ENCODE data around the gene GBF1. TPM values are rescaled to one million over a fixed set of nuclear protein-coding genes. Genes with fewer than 3 reads are reported as not detected.
A peak's percentile ranks its signal among the peaks of the same experiment; 100 is the strongest.

Gene GBF1
- polyA plus RNA-seq, 12 donors, result 29.2 to 56.2 (median 50.1) TPM; not detected in 1

DNA sequence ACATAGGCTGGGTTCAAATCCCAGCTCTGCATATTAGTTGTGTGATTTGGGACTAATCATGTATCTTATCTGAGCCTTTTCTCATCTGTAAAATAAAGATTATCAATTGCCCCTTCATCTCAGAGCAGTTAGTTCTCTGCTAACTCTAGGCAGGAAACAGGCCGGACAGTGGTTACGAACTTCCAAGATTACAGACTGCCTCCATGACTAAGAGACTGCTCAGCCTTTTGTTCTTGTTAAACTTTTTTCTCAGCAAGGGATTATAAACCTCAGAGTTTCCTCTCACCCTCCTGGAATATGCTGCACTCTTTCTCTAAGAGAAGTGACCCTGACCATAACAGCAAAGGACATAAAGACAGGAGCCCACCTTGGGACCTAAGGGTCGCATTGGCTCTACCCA, 97.6 kb downstream of the GBF1 start:
- no peak for DNase-seq

DNA sequence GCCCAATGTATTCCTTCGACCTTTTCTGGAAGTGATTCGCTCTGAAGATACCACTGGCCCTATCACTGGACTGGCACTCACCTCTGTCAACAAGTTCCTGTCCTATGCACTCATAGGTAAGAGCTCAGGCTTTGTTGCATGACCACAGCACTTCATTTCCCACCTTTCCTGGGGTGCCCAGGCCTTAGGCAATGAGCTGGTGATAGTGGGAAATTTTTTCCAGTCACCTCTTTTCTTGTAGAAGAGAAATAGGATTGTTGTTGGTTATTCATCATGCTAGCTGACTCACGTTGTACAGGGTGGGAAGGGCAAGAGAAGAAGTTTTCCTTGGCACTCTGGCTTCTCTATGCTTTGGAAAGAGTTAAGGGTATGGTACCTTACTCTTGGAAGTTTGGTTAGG, 98.7 kb downstream of the GBF1 start:
- DNase-seq, result no peak

- DNase-seq, result no peak
Observed at GRCh38 chr10:102347236-102347828, 102.0 kb downstream of the GBF1 start.

GRCh38 chr10:102352066-102352715, 106.9 kb downstream of the GBF1 start:
- peak; percentile 60 for DNase-seq

GRCh38 chr10:102354451-102354850, 109.1 kb downstream of the GBF1 start:
- DNase-seq, result no peak

- no peak for DNase-seq
Observed at GRCh38 chr10:102358712-102359382, 113.5 kb downstream of the GBF1 start.

GRCh38 chr10:102367441-102367840, 122.1 kb downstream of the GBF1 start:
- DNase-seq, result no peak

DNA sequence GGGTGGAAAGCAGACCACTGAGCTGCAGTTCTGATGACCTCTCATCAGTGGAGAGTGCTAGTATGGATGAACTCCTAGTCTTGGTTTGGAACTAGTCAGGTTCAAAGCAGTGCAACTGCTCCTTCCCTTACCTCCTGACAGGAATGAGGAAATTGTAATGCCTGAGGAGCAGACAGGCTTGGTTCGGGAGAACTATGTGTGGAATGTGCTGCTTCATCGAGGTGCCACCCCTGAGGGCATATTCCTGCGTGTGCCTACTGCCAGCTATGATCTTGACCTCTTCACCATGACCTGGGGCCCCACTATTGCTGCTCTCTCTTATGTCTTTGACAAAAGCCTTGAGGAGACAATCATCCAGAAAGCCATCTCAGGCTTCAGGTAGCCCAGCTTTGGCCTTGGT, 122.7 kb downstream of the GBF1 start:
- DNase-seq, result no peak

GRCh38 chr10:102371295-102371694, 126.0 kb downstream of the GBF1 start:
- DNase-seq, result no peak

- no peak for DNase-seq
Observed at GRCh38 chr10:102375250-102375649, 129.9 kb downstream of the GBF1 start.

- DNase-seq, result no peak
Observed at GRCh38 chr10:102375867-102376266, 130.5 kb downstream of the GBF1 start.

GRCh38 chr10:102376901-102377300, 131.6 kb downstream of the GBF1 start:
- no peak for DNase-seq

DNA sequence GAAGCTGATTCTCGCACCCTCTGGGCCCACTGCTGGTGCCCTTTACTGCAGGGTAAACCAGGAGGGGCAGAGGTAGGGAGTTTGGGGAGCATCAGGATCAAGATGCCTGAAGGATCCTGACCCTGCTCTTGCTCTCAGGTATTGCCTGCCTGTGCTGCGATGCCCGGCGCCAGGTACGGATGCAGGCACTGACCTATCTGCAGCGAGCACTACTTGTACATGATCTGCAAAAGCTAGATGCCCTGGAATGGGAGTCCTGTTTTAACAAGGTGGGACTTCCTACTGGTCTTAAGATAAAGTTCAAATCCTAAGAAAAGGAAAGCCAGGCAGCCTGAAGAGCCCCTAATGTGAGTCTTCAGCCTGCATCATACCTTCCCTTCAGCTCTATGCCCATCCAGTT, 134.1 kb downstream of the GBF1 start:
- no peak for DNase-seq

GRCh38 chr10:102381983-102382382, 136.7 kb downstream of the GBF1 start:
- no peak for DNase-seq

- no peak for DNase-seq
Observed at GRCh38 chr10:102382871-102383270, 137.5 kb downstream of the GBF1 start.

DNA sequence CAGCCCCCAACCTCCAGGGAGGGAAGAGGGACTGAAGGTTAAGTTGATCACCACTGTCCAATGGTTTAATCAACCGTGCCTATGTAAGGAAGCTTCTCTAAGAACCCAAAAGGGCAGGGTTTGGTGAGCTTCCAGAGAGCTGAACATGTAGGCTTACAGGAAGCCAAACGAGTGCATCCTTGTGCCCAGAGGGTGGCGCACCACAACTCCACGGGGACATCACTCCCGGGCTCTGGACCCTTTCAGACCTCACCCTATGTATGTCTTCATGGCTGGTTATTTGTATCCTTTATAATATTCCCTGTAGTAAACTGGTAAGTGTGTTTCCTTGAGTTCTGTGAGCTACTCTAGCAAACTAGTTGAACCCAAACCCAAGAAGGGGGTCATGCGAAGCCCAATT, 138.7 kb downstream of the GBF1 start:
- no peak for DNase-seq

DNA sequence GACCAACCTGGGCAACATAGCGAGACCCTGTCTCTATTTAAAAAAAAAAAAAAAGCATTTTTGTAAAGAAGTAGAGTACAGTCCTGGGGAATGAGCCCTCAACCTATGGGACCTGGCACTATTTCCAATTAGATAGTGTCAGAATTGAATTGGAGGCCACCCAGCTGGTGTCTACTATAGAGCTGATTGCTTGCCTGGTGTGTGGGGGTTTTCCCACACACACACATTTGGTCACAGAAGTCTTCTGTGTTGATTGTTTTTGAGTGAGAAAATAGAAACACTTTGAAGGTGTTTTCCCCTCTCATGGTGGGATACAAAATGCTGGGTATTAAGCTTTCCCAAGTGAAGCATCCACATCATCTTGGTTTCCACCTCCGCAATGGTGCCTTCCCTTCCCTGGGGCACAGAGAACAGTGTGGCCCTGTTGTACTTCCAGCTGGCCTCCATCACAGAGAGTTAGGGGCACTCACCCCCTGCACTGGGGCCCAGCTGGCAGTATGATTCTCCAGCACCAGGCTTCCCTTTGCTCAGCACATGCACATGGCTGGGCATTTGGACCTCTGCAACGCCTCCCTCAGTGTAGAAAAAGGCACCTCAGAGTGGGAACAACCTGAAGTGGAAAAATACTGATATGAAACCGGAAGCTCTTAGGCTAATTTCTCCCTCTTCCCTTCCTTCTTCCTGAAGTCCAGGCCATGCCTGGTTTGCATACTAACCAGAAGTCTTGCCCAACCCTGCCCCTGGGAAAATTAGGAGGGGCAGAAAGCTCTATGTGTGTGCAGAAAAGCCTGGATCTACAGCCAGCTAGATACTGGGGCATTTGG, 139.5 kb downstream of the GBF1 start:
- DNase-seq, result no peak

DNA sequence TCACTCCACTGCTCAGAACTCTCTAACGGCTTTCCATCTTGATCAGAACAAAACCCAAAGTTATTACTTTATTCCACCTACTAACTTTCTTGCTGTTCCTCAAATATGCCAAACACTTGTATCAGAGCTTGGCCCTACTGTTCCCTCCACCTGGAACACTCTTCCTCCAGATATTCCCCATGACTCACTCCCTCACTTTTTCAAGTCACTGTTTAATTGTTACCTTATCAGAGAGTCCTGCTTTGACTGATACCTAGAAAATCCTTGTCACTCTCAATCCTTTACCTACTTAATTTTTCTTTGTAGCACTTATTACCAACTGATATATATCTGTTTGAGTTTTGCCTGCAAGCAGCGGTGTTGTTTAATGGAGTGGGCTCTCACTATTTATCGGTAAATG, 144.6 kb downstream of the GBF1 start:
- DNase-seq, result no peak

DNA sequence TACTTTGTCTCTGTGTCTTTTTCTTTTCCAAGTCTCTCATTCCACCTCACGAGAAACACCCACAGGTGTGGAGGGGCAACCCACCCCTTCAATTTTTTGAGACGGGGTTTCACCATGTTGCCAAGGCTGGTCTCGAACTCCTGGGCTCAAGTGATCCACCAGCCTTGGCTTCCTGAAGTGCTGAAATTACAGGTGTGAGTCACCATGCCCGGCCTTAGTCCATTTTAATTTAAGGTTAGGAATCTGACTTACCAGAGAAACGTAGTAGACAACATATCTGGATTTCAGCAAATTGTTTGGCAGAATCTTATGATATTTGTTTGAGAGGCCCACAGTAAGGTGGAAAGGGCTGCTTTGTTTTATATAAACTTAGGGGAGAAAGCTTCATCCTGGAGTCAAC, 147.0 kb downstream of the GBF1 start:
- no peak for DNase-seq

GRCh38 chr10:102393411-102394078, 148.2 kb downstream of the GBF1 start:
- no peak for DNase-seq

- peak; percentile 93 for DNase-seq
Observed at GRCh38 chr10:102394079-102394800, 148.9 kb downstream of the GBF1 start.
